ENCODE measurements around the gene GRID1.

GRID1 gene

DNA sequence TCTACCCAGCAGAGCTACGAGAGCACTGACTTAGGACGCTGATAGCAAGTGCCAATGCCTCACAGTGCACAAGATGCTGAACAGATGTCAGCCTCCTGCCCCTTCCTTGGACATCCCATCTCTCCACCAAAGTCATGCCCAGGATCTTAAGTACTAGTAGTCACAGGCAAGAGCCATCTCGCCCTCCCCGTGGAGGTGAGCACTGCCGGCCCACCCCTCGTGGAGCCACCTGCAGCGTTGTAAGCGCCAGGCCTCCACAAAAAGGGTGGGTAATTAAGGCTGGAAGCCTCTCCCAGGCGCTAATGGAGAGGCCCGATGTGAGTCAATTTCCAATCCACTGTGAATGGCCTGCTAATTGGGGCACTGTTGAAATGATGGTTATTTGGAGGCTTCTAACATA lies 156.2 kb downstream of the GRID1 start:
- Mint-ChIP-seq H3K36me3 (ENCODE audit: low read depth) (no peaks in the 10 kb centered on the region), H3K4me3 (no peak overlapping the region), H3K4me1 (ENCODE audit: low read depth) (no peaks in the 10 kb centered on the region), H3K27me3 (peaks cover 7% of the 10 kb centered on the region), H3K9me3 (no peaks in the 10 kb centered on the region), H3K27ac (no peak overlapping the region)
- intact Hi-C loops (cut with micrococcal nuclease): no loop called here

DNA sequence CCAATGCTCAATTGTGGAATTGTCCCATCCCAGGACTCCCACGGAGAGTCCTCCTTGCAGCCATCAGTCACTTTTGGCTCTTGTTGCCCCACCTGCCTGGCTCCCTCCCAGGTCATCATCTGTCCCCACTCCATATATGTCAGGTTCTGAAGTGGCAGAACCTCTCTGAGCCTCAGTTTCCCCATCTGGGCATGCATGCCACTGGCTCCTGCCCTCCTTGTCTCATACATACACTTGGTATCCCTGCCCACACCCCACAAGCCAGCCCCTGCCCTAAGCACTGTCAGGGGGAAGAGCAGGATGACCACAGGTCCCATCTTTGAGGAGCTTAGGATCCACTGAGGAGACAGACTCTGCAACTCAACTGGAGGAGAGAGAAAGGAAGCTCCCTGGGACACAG lies 156.9 kb downstream of the GRID1 start:
- peaks cover 5% of the 10 kb centered on the region for H3K27me3 Mint-ChIP-seq
- no peak overlapping the region for H3K4me3 Mint-ChIP-seq
- no peaks in the 10 kb centered on the region for H3K4me1 Mint-ChIP-seq (ENCODE audit: low read depth)
- intact Hi-C loops (cut with micrococcal nuclease): no loop called here
- no peaks in the 10 kb centered on the region for H3K9me3 Mint-ChIP-seq
- H3K36me3 Mint-ChIP-seq (ENCODE audit: low read depth): no peaks in the 10 kb centered on the region
- no peak overlapping the region for H3K27ac Mint-ChIP-seq

DNA sequence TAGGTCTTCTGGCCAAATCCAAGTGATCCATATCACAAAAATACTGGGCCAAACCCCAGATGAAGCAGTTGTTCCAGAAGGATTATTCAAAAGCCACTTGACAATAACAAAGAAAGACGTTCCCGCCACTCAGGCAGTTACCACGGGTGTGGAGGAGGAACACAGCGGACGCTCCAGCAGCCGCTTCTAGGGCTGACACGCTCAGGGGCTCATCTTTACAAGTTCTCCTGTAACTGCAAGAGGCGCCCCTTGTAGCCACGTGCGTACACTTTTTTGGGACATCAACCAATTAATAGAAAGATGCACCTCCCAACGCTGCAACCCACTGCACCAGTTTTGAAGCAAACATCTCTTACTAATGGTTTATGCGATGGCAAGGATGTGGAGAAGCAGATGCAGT lies 159.4 kb downstream of the GRID1 start:
- Mint-ChIP-seq H3K4me1 (ENCODE audit: low read depth) (no peaks in the 10 kb centered on the region), H3K27me3 (peaks cover 8% of the 10 kb centered on the region), H3K36me3 (ENCODE audit: low read depth) (no peaks in the 10 kb centered on the region), H3K4me3 (no peak overlapping the region), H3K27ac (no peak overlapping the region), H3K9me3 (no peaks in the 10 kb centered on the region)
- intact Hi-C loops (cut with micrococcal nuclease): no loop called here

DNA sequence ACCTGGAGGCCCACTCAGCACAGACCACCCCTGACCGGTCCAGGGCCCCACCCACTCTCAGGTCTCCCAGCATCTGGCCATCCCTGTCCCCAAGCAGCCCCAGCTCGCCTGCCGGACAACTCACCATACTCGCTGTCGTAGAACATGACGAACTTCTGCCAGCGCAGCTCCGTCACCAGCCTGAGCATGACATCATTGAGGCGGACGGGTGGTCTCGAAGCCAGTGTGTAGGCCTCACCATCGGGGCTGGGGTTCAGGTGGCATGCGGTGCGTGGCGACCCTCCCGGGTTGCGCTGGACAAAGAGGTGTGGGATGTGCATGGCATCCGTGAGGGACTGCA lies 160.4 kb downstream of the GRID1 start:
- intact Hi-C loops (cut with micrococcal nuclease): no loop called here
- H3K9me3 Mint-ChIP-seq: no peaks in the 10 kb centered on the region
- no peaks in the 10 kb centered on the region for H3K36me3 Mint-ChIP-seq (ENCODE audit: low read depth)
- no peak overlapping the region for H3K4me3 Mint-ChIP-seq
- H3K27me3 Mint-ChIP-seq: peaks cover 8% of the 10 kb centered on the region
- no peak overlapping the region for H3K27ac Mint-ChIP-seq
- H3K4me1 Mint-ChIP-seq (ENCODE audit: low read depth): no peaks in the 10 kb centered on the region

DNA sequence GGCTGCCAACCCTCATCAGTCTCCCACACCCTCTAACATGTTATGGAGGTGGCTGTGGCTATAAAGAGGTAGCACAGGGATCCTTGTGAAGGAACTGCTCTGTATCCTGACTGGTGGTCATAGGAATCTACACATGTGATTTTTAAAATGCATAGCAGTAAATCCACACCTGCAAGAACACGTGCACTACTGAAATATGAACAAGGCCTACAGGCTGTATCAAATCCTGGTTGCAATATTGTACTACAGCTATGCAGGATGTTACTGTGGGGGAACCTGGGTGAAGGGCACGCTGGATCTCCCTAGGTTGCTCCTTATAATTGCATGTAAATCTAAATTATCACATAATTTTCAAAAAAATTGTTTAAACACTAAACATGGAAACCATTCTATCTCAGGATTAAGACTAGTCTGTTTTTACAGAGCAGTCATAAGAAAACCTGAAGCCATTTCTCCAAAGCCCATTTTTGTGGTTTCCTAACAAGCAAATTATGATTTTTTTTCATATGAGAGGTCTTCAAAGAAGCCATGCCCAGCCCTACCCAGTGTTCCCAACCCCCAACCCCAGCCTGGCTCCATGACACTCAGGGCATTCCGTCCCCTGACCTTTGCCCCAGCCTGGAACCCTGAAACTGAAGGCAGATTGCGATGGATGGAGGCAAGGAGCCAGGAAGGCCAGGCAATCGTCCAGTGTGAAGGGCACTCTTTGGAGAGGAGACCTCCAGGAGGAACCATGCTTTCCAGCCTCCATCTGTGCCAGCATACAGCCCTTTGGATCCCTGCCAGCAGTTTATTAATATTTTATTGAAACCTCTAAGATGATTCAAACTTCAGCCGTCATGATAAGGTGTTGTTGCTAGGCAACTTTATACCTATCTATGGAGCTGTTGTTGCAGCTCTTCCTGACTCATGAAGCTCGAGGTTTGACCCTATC lies 161.0 kb downstream of the GRID1 start:
- H3K27ac Mint-ChIP-seq: no peak overlapping the region
- H3K9me3 Mint-ChIP-seq: no peaks in the 10 kb centered on the region
- intact Hi-C loops (cut with micrococcal nuclease): no loop called here
- H3K4me3 Mint-ChIP-seq: no peak overlapping the region
- no peaks in the 10 kb centered on the region for H3K36me3 Mint-ChIP-seq (ENCODE audit: low read depth)
- H3K27me3 Mint-ChIP-seq: peaks cover 8% of the 10 kb centered on the region
- no peaks in the 10 kb centered on the region for H3K4me1 Mint-ChIP-seq (ENCODE audit: low read depth)

DNA sequence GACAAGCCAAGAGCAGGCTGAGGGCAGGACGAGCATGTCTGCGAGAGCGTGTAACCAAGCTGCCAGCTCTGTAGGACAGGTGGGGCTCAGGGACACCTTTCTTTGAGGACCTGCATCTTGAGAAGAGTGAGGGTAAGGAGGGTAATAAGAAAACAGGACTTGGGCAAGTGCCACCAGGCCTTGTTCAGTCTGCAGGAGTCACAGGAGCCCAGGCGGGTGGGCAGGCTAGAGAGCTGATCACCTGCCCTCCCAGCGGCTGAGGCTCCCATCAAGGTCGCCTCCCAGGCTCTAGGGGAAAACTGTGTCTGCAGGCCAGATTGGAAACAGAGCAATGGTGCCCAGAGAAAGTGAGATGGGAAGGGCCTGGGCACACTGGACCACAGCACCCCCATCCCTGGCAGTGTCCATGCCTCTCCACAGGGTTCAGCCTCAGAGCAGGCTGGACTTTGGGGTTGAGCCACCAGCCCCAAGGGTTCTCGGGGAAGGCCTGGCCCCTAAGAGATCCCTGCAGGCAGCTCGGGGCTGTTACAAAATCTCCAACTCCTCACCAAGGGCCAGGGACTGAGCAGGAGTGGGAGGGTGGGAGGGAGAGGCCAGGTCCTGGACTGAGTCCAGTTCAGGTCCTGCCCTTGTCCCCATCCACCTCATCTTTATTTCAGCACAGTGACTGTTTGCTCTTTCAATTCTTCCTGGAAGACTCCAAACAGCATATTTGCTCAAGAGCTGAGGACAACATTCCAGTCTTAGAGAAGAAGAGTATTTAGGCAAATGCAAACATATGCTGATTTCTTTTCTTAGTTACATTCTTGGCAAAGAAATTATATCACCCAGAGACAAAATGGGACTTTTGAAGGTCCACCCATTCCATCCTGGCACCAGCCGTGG lies 161.9 kb downstream of the GRID1 start:
- Mint-ChIP-seq H3K36me3 (ENCODE audit: low read depth) (no peaks in the 10 kb centered on the region), H3K9me3 (no peaks in the 10 kb centered on the region), H3K27me3 (peaks cover 16% of the 10 kb centered on the region), H3K27ac (no peak overlapping the region), H3K4me3 (no peak overlapping the region), H3K4me1 (ENCODE audit: low read depth) (no peaks in the 10 kb centered on the region)
- intact Hi-C loops (cut with micrococcal nuclease): no loop called here

DNA sequence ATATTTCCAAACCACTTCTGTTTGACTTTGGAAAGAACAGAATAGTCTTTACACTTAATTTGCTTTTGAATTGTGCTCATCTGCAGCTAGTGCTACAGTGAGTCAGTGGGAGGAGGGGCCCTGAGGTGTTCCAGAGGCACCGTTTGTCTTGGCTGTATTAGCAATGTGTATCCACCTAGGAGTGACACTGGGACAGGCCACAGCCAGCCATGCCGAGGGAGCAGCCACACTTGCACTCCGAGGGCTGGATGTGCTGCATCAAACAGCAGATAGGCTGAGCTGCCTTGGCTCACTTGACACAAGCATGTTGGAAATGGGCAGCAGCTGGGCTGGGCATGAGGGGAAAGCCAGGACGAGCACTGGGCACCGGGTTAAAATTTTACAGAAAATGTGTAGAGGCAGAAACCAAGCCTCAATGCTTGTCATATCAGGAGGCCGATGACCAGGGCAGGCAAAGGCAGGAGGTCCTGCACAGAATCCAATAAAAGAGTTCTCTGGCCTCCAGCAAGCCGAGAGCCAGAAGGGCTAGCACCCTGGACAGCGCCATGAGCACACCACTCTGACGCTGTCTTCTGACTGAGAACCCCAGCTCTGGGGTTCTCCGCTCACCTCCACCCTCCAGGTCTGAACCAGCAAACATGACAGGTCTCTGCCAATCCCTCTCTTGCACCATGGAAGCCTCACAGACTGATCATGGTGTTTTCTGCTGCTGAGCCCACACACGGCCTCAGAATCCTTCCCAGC lies 163.3 kb downstream of the GRID1 start:
- Mint-ChIP-seq H3K4me3 (no peak overlapping the region), H3K4me1 (ENCODE audit: low read depth) (no peaks in the 10 kb centered on the region), H3K27ac (no peak overlapping the region), H3K27me3 (peaks cover 16% of the 10 kb centered on the region), H3K9me3 (no peaks in the 10 kb centered on the region), H3K36me3 (ENCODE audit: low read depth) (no peaks in the 10 kb centered on the region)
- intact Hi-C loops (cut with micrococcal nuclease): no loop called here

DNA sequence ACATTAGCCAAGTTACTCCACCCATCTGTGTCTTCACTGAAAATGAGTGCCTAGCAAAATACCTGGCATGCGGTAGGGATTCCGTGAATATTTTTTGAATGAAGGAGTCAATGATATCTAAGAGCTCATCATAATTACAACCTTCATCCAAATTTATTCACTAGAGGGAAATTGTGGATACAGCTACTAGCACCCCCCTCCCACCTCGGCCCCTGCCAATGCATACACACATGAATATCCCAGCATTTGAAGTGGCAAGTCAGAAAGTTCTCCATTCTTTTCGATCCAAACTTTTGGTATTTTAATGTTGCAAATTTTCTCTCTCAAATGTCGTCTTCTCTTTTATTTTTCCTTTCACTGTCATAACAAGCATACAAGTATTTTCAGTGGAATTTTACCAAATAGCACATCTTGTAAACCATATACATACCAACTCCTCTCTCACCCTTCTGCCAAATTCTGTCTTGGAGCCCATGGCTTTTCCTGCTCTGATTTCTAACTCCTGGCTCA lies 164.3 kb downstream of the GRID1 start:
- H3K36me3 Mint-ChIP-seq (ENCODE audit: low read depth): no peaks in the 10 kb centered on the region
- no peak overlapping the region for H3K4me3 Mint-ChIP-seq
- no peaks in the 10 kb centered on the region for H3K9me3 Mint-ChIP-seq
- no peak overlapping the region for H3K27ac Mint-ChIP-seq
- intact Hi-C loops (cut with micrococcal nuclease): no loop called here
- no peaks in the 10 kb centered on the region for H3K4me1 Mint-ChIP-seq (ENCODE audit: low read depth)
- peaks cover 16% of the 10 kb centered on the region for H3K27me3 Mint-ChIP-seq

DNA sequence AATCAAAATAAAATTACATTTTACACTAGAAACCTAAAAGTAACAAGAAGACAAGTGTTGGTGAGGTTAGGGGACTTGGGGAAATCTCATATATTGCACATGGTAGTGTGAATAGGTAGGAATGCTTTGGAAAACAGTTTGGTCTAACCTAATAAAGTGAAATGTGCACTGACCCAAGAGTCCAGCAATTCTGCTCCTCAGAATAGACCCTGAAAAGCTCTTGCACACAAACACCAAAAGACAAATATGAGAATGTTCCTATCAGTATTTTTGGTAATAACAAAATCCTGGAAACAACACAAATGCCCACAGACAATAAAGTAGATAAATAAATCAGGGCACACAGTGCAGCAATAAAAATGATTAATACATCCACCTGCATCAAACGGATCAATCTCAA lies 165.7 kb downstream of the GRID1 start:
- peaks cover 25% of the 10 kb centered on the region for H3K27me3 Mint-ChIP-seq

DNA sequence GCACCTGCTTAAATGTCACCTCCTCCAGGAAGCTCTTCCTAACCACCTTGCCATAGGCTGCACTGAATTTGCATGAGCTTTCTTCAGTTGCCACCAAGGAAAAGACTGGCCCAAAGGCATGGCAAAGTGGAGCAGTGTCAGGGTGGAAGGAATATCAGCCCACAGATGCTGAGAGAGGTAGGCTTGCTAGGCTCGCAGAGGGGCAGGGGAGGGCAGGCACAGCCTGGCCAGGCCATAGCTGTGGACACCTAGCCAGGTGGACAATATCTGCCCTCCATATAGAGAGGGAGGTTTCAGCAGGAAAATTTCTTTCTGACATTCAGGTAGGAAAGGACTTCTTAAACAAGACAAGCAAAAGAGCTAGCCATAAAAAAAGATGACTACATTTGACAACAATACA lies 166.3 kb downstream of the GRID1 start:
- no peaks in the 10 kb centered on the region for H3K36me3 Mint-ChIP-seq (ENCODE audit: low read depth)
- no peaks in the 10 kb centered on the region for H3K4me1 Mint-ChIP-seq (ENCODE audit: low read depth)
- H3K27me3 Mint-ChIP-seq: peaks cover 25% of the 10 kb centered on the region
- intact Hi-C loops (cut with micrococcal nuclease): no loop called here
- H3K4me3 Mint-ChIP-seq: no peak overlapping the region
- H3K9me3 Mint-ChIP-seq: no peaks in the 10 kb centered on the region
- H3K27ac Mint-ChIP-seq: no peak overlapping the region

More for the DNA sequence above, 165.7 kb downstream of the GRID1 start:
- intact Hi-C loops (cut with micrococcal nuclease): no loop called here
- H3K27ac Mint-ChIP-seq: no peak overlapping the region
- H3K4me3 Mint-ChIP-seq: no peak overlapping the region
- no peaks in the 10 kb centered on the region for H3K36me3 Mint-ChIP-seq (ENCODE audit: low read depth)
- no peaks in the 10 kb centered on the region for H3K4me1 Mint-ChIP-seq (ENCODE audit: low read depth)
- no peaks in the 10 kb centered on the region for H3K9me3 Mint-ChIP-seq

DNA sequence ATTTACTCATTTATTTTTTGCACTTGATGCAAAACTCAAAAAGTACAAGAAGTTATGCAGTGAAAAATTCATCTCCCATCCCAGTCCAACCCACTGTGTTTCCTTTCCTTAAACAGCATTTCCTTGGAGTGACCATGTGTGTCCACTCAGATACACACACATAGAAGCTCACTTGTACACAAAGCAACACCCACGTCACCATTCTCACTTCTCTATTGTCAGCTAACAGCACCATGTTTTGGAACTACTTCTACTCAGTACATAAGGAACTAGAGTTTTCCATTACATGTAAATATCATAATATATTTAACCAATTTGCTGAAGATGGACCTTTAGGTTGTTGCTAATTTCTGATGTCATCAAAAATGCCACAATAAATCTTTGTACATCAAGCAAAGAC lies 167.6 kb downstream of the GRID1 start:
- no peak overlapping the region for H3K27ac Mint-ChIP-seq

DNA sequence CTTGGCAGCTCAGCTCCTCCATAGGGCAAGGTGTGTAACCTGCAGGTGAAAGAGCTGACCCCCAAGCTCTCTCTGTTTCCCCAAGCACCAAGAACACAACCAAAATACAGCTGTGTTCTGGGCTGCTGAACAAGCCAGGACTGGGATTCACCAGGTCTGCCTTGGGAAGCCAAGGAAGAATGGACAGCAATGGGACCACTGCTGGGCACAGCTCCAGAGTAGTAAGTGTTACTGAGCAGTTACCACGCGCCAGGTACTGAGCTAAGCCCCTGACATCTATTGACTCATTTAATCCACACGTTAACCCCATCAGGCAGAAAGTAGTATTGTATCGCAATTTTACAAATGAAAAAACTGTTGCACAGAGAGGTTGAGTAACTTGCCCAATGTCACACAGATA lies 168.3 kb downstream of the GRID1 start:
- peaks cover 22% of the 10 kb centered on the region for H3K27me3 Mint-ChIP-seq
- no peaks in the 10 kb centered on the region for H3K36me3 Mint-ChIP-seq (ENCODE audit: low read depth)
- no peak overlapping the region for H3K4me3 Mint-ChIP-seq
- intact Hi-C loops (cut with micrococcal nuclease): no loop called here
- no peak overlapping the region for H3K27ac Mint-ChIP-seq
- H3K4me1 Mint-ChIP-seq (ENCODE audit: low read depth): no peaks in the 10 kb centered on the region
- no peaks in the 10 kb centered on the region for H3K9me3 Mint-ChIP-seq

More for the DNA sequence above, 167.6 kb downstream of the GRID1 start:
- Mint-ChIP-seq H3K9me3 (no peaks in the 10 kb centered on the region), H3K4me3 (no peak overlapping the region), H3K4me1 (ENCODE audit: low read depth) (no peaks in the 10 kb centered on the region), H3K36me3 (ENCODE audit: low read depth) (no peaks in the 10 kb centered on the region), H3K27me3 (peaks cover 27% of the 10 kb centered on the region)
- intact Hi-C loops (cut with micrococcal nuclease): no loop called here

DNA sequence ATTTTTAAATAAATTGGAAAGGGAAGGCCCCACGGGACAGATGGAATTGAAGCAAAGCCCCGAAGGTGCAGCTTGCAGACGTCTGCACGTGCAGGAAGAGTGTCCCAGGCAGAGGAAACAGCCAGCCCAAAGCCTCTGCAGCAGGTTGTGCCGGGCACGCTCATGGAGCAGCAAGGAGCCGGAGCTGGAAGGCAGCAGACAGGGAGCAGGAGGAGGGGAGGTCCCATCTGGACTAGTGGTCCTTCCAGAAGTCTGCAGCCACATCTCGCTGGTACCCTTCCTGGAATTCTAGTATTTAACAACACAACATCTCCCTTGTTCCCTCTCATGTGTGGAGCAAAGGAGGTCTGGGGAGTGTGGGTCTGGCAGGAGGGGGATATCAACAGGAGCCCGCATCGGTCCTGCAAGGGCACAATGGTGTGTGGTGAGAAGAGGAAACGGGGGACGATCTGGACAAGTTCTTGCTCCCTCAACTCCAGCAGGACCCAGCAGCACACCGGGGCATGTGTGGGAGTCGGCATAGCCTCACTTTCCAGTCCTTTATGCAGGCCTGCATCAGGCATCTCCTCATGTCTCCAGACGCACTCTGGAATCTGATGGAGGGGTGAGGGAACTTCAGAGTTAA lies 169.3 kb downstream of the GRID1 start:
- H3K9me3 Mint-ChIP-seq: no peaks in the 10 kb centered on the region
- no peak overlapping the region for H3K27ac Mint-ChIP-seq
- no peaks in the 10 kb centered on the region for H3K36me3 Mint-ChIP-seq (ENCODE audit: low read depth)
- no peaks in the 10 kb centered on the region for H3K4me1 Mint-ChIP-seq (ENCODE audit: low read depth)
- intact Hi-C loops (cut with micrococcal nuclease): no loop called here
- H3K4me3 Mint-ChIP-seq: no peak overlapping the region
- H3K27me3 Mint-ChIP-seq: peaks cover 20% of the 10 kb centered on the region

Data from dendritic cell treated with granulocyte-macrophage colony-stimulating factor and Interleukin-4, amounts not matched to agents 40 ng/mL and 50 ng/mL, for 4 days (primary cell).